GM12872 (cell line): ENCODE results near the gene HIVEP3.
A peak's percentile ranks its signal among the peaks of the same experiment; 100 is the strongest.

ENCODE experiments used
- CTCF ChIP-seq: IDR thresholded peaks from 3 replicates; pipeline ENCODE4 v1.5.1; 2011; ENCODE audit warnings: low read depth, mild to moderate bottlenecking, low read length, moderate library complexity; ENCODE audit not compliant: insufficient read depth

The HIVEP3 gene

GRCh38 chr1:41509270-41509671 lies 409.5 kb downstream of the HIVEP3 start:
- no peak for TF ChIP-seq CTCF

GRCh38 chr1:41508290-41508689 lies 410.4 kb downstream of the HIVEP3 start:
- TF ChIP-seq CTCF = no peak

GRCh38 chr1:41507836-41508235 lies 410.9 kb downstream of the HIVEP3 start:
- TF ChIP-seq CTCF = no peak

GRCh38 chr1:41507110-41507720 lies 411.5 kb downstream of the HIVEP3 start:
- TF ChIP-seq CTCF = no peak

DNA sequence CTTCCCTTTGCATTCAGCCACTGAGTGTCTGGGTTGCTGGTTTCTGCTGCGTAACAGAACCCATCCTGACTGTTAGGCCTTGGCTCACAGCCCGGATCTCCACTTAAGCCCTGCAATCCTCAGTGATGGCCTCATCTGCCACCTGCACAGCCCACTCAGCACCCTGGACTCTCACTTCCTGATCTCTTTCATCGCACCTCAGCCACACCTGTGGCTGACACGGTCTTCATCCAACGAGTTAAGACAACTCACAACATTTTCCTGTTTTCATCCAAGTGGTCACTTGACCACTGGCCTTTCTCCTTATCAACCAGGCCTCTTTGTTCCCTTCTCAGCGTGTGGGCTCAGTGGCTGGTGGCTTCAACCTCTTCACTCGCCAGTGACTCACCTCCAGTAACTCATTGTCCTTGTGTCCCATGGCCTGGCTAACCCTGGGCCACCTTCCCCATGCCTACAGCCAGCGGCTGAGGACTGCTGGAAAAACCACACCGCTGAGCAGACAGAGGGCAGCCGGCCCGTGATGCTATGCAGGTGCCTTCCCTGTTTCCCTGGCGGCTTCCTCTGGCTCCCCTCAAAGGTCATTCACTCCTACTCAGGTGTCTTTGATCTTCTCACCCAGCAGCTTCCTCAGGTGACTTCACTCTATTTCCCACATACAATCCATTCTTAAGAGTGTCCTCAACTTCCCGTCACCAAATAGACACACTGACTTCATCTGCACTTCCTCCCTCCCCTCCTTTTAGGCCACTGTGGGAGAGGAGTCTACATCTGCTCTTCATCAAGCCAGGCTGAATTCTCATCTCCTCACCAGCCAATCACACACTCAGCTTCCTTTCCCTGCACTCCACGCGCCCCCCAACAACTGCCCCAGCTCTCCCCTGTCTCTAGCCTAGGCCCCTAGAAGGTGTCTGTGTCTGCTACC lies 414.3 kb downstream of the HIVEP3 start:
- no peak for TF ChIP-seq CTCF

DNA sequence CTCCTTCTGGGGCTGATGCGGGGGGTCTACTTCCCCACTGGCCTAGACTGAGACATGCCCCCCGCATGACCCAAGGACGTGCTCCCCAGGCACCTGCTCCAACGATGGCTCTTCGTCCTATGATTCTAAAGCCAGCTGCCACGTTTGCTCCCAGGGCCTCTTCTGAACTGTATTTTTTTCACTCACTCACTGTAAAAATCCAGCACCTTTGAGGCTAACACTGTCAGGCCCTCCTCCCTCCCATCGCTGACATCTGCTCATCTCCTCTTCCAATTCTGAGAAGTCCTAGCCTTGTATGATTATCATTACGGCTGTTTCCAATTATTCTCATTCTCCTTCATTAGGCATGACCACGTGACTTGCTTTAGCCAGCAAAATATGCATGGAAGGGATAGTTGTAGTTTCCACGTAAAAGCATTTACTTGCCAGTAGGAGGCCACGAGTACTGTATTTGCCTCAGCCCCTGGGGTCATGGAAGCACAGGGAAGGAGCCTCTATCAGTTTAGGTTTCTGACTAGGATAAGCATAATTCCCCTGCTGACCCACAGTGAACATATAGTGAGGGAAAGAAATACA lies 415.1 kb downstream of the HIVEP3 start:
- peak; percentile 17; the same call in 1 of the 3 replicates for TF ChIP-seq CTCF

- TF ChIP-seq CTCF = no peak
Measured at GRCh38 chr1:41502912-41503311, 415.8 kb downstream of the HIVEP3 start.
